Trophoblast cell (in vitro differentiated cells and primary cell): Measurements from ENCODE around the gene SLC5A2.

Experiments
- DNase-seq, 2 donors: peaks; one replicate each; pipeline ENCODE4 v3.0.0-alpha.2; 2016
- H2AFZ ChIP-seq: 2 replicates; pipeline ENCODE4 v1.6.1; 2013; ENCODE audit warnings: low read length, moderate library complexity, mild to moderate bottlenecking; ENCODE audit not compliant: insufficient read depth, poor library complexity
- H2AK5ac ChIP-seq: 2 replicates; pipeline ENCODE4 v1.6.1; 2013; ENCODE audit warnings: mild to moderate bottlenecking, low read length
- H2BK120ac ChIP-seq: 2 replicates; pipeline ENCODE4 v1.6.1; 2013; ENCODE audit warnings: low read length, mild to moderate bottlenecking, moderate library complexity; ENCODE audit not compliant: insufficient read depth, poor library complexity
- H2BK12ac ChIP-seq: 2 replicates; pipeline ENCODE4 v1.6.1; 2013; ENCODE audit warnings: mild to moderate bottlenecking, low read length, moderate library complexity
- H2BK5ac ChIP-seq: 2 replicates; pipeline ENCODE4 v1.6.1; 2013; ENCODE audit warnings: low read length, low read depth, moderate library complexity, mild to moderate bottlenecking; ENCODE audit not compliant: poor library complexity
- H3K14ac ChIP-seq: 2 replicates; pipeline ENCODE4 v1.6.1; 2013; ENCODE audit warnings: mild to moderate bottlenecking, low read length
- H3K18ac ChIP-seq: 2 replicates; pipeline ENCODE4 v1.6.1; 2013; ENCODE audit warnings: mild to moderate bottlenecking, low read length
- H3K23ac ChIP-seq: 2 replicates; pipeline ENCODE4 v1.6.1; 2013; ENCODE audit warnings: low read length
- H3K27ac ChIP-seq: 2 replicates; pipeline ENCODE4 v1.5.1; 2013; ENCODE audit warnings: low read depth, mild to moderate bottlenecking, inconsistent platforms, low read length, moderate library complexity
- H3K27me3 ChIP-seq: 2 replicates; pipeline ENCODE4 v1.6.1; 2013; ENCODE audit warnings: inconsistent platforms, mild to moderate bottlenecking, low read length, moderate library complexity; ENCODE audit not compliant: insufficient read depth
- H3K36me3 ChIP-seq, 2 experiments: 1 replicate in 1 of 2; 2 replicates in 1 of 2; pipeline ENCODE4 v1.6.1; 2013; ENCODE audit warnings: low read length in 2 of 2, mild to moderate bottlenecking in 2 of 2, moderate library complexity in 1 of 2; ENCODE audit not compliant: insufficient read depth in 2 of 2, control insufficient read depth in 1 of 2
- H3K4ac ChIP-seq: 2 replicates; pipeline ENCODE4 v1.6.1; 2013; ENCODE audit warnings: low read depth, mild to moderate bottlenecking, low read length, moderate library complexity
- H3K4me1 ChIP-seq, 2 experiments: 1 replicate in 1 of 2; 2 replicates in 1 of 2; pipeline ENCODE4 v1.6.1; 2013; ENCODE audit warnings: low read length in 2 of 2, mild to moderate bottlenecking in 2 of 2, moderate library complexity in 1 of 2; ENCODE audit not compliant: insufficient read depth in 2 of 2, control insufficient read depth in 1 of 2
- H3K4me2 ChIP-seq: 2 replicates; pipeline ENCODE4 v1.6.1; 2013; ENCODE audit warnings: inconsistent platforms, mild to moderate bottlenecking, low read length, moderate library complexity
- H3K4me3 ChIP-seq: 2 replicates; pipeline ENCODE4 v1.5.1; 2013; ENCODE audit warnings: mild to moderate bottlenecking, low read depth, low read length, inconsistent platforms
- H3K79me1 ChIP-seq: one replicate; pipeline ENCODE4 v1.6.1; 2013; ENCODE audit warnings: low read length
- H3K79me2 ChIP-seq: 2 replicates; pipeline ENCODE4 v1.6.1; 2013; ENCODE audit warnings: low read length, mild to moderate bottlenecking; ENCODE audit not compliant: control insufficient read depth, insufficient read depth, poor library complexity
- H3K9ac ChIP-seq: 2 replicates; pipeline ENCODE4 v1.6.1; 2013; ENCODE audit warnings: mild to moderate bottlenecking, low read length
- H3K9me3 ChIP-seq: 2 replicates; pipeline ENCODE4 v1.6.1; 2013; ENCODE audit warnings: low read depth, mild to moderate bottlenecking, control low read depth, inconsistent platforms, low read length; ENCODE audit not compliant: insufficient read depth
- H4K12ac ChIP-seq: 2 replicates; pipeline ENCODE4 v1.6.1; 2013; ENCODE audit warnings: low read depth, mild to moderate bottlenecking, low read length, moderate library complexity
- H4K8ac ChIP-seq: 2 replicates; pipeline ENCODE4 v1.6.1; 2013; ENCODE audit warnings: low read depth, mild to moderate bottlenecking, low read length, moderate library complexity
- H4K91ac ChIP-seq: one replicate; pipeline ENCODE4 v1.6.1; 2013; ENCODE audit warnings: low read depth, mild to moderate bottlenecking, low read length, moderate library complexity
- WGBS: extraction: QIAGEN DNeasy Blood & Tissue Kit; methylation state at CpG from one replicate; pipeline ENCODE4 v1.1.7; 2013; ENCODE audit warnings: missing lambda C conversion rate; ENCODE audit not compliant: insufficient read length, insufficient coverage; ENCODE audit errors: extremely low coverage; 5-methylcytosine and 5-hydroxymethylcytosine counted together

SLC5A2 gene

GRCh38 chr16:31513126-31513525 lies 30.2 kb downstream of the SLC5A2 start:
- Histone ChIP-seq H3K4me3 (no peak overlapping the region), H4K8ac (no peak overlapping the region)

GRCh38 chr16:31513884-31514283 lies 31.0 kb downstream of the SLC5A2 start:
- Histone ChIP-seq H3K79me1 (no peaks in the 10 kb centered on the region), H3K4me2 (no peak overlapping the region), H3K9ac (no peak overlapping the region), H3K14ac (no peak overlapping the region), H2AK5ac (no peak overlapping the region), H4K8ac (no peak overlapping the region), H3K4me1 (peaks cover 0 to 3% of the 10 kb centered on the region in 2 experiments), H3K79me2 (no peaks in the 10 kb centered on the region), H4K12ac (no peak overlapping the region), H2BK5ac (no peak overlapping the region), H2BK12ac (no peak overlapping the region), H3K27me3 (no peaks in the 10 kb centered on the region), H3K4me3 (no peak overlapping the region), H2AFZ (no peak overlapping the region), H3K18ac (no peak overlapping the region), H3K23ac (no peak overlapping the region), H3K36me3 (no peaks in the 10 kb centered on the region), H3K4ac (no peak overlapping the region), H3K27ac (no peak overlapping the region), H2BK120ac (no peak overlapping the region), H4K91ac (no peak overlapping the region), H3K9me3 (peaks cover 3% of the 10 kb centered on the region)
- no peak for DNase-seq

More at GRCh38 chr16:31513126-31513525, 30.2 kb downstream of the SLC5A2 start:
- Histone ChIP-seq H3K36me3 (no peaks in the 10 kb centered on the region), H2AFZ (no peak overlapping the region), H3K79me2 (peaks cover 3% of the 10 kb centered on the region), H3K23ac (no peak overlapping the region), H4K12ac (no peak overlapping the region), H3K18ac (no peak overlapping the region), H3K79me1 (peaks cover 3% of the 10 kb centered on the region), H4K91ac (no peak overlapping the region), H3K27ac (no peak overlapping the region), H3K4ac (no peak overlapping the region), H3K27me3 (no peaks in the 10 kb centered on the region), H2BK5ac (no peak overlapping the region), H2AK5ac (no peak overlapping the region), H3K4me2 (no peak overlapping the region), H3K4me1 (peaks cover 0 to 5% of the 10 kb centered on the region in 2 experiments), H2BK12ac (no peak overlapping the region), H3K9me3 (peaks cover 3% of the 10 kb centered on the region), H2BK120ac (no peak overlapping the region), H3K9ac (no peak overlapping the region), H3K14ac (no peak overlapping the region)
- DNase-seq, result no peak
- WGBS, result no CpG with 5 or more reads among the region's 6 CpGs

GRCh38 chr16:31517800-31518402 lies 35.0 kb downstream of the SLC5A2 start:
- H3K18ac ChIP-seq, result no peak overlapping the region
- H3K4ac ChIP-seq, result no peak overlapping the region
- H3K27me3 ChIP-seq, result no peaks in the 10 kb centered on the region
- no peaks in the 10 kb centered on the region for H3K79me2 ChIP-seq
- H2AK5ac ChIP-seq, result no peak overlapping the region
- H3K36me3 ChIP-seq, result no peaks in the 10 kb centered on the region
- no peak for DNase-seq
- peaks cover 3% of the 10 kb centered on the region for H3K9me3 ChIP-seq
- no peak overlapping the region for H3K14ac ChIP-seq
- H3K4me1 ChIP-seq, result no peaks in the 10 kb centered on the region
- H3K27ac ChIP-seq, result no peak overlapping the region
- no peak overlapping the region for H3K23ac ChIP-seq
- H3K79me1 ChIP-seq, result no peaks in the 10 kb centered on the region
- H4K91ac ChIP-seq, result no peak overlapping the region
- WGBS, result no CpG with 5 or more reads among the region's 4 CpGs
- H3K4me2 ChIP-seq, result no peak overlapping the region
- H2AFZ ChIP-seq, result no peak overlapping the region
- H4K12ac ChIP-seq, result no peak overlapping the region
- no peak overlapping the region for H3K9ac ChIP-seq
- H2BK120ac ChIP-seq, result no peak overlapping the region
- no peak overlapping the region for H2BK12ac ChIP-seq
- H3K4me3 ChIP-seq, result no peak overlapping the region
- H4K8ac ChIP-seq, result no peak overlapping the region
- no peak overlapping the region for H2BK5ac ChIP-seq

GRCh38 chr16:31519759-31520431 lies 37.0 kb downstream of the SLC5A2 start:
- Histone ChIP-seq H2BK12ac (no peak overlapping the region), H4K8ac (no peak overlapping the region), H3K9me3 (peaks cover 4% of the 10 kb centered on the region), H4K91ac (no peak overlapping the region), H3K36me3 (no peaks in the 10 kb centered on the region), H3K27ac (no peak overlapping the region), H3K4ac (no peak overlapping the region), H2AFZ (no peak overlapping the region), H3K4me1 (no peaks in the 10 kb centered on the region), H3K18ac (no peak overlapping the region), H3K4me2 (no peak overlapping the region), H3K23ac (no peak overlapping the region), H3K27me3 (no peaks in the 10 kb centered on the region), H3K9ac (no peak overlapping the region), H2BK5ac (no peak overlapping the region), H2BK120ac (no peak overlapping the region), H3K4me3 (no peak overlapping the region), H4K12ac (no peak overlapping the region), H3K79me1 (no peaks in the 10 kb centered on the region), H3K79me2 (no peaks in the 10 kb centered on the region), H3K14ac (no peak overlapping the region), H2AK5ac (no peak overlapping the region)
- WGBS, result no CpG with 5 or more reads among the region's 2 CpGs
- no peak for DNase-seq
